HepG2 (cell line): Measurements from ENCODE around the gene MATR3. TPM values are rescaled to one million over a fixed set of nuclear protein-coding genes. Genes with fewer than 3 reads are reported as not detected.

Experiments
- CENPBD1 ChIP-seq: sonication (generic); formaldehyde crosslinking; IDR thresholded peaks from 2 replicates; pipeline ENCODE4 v1.8.0; 2022; ENCODE audit warnings: missing genetic modification reagents, low read depth, mild to moderate bottlenecking, borderline replicate concordance
- CENPT ChIP-seq: sonication (generic); formaldehyde crosslinking; IDR thresholded peaks from 2 replicates; pipeline ENCODE4 v1.8.0; 2022; ENCODE audit warnings: low read depth, mild to moderate bottlenecking, moderate library complexity, missing genetic modification reagents
- DMTF1 ChIP-seq: sonication (generic); formaldehyde crosslinking; IDR thresholded peaks from 2 replicates; pipeline ENCODE4 v1.4.0; 2020; ENCODE audit warnings: mild to moderate bottlenecking, missing genetic modification reagents
- FOXP4 ChIP-seq: sonication (generic); formaldehyde crosslinking; IDR thresholded peaks from 2 replicates; pipeline ENCODE4 v1.4.0; 2020; ENCODE audit warnings: missing genetic modification reagents
- GMEB2 ChIP-seq: IDR thresholded peaks from 2 replicates; pipeline ENCODE4 v1.6.1; 2016; ENCODE audit warnings: missing biosample characterization, missing genetic modification reagents, low read depth
- MED13 ChIP-seq: sonication (generic); formaldehyde crosslinking; IDR thresholded peaks from 2 replicates; pipeline ENCODE4 v1.5.0; 2020; ENCODE audit warnings: missing genetic modification reagents
- MTF1 ChIP-seq: sonication (generic); formaldehyde crosslinking; IDR thresholded peaks from 2 replicates; pipeline ENCODE4 v1.5.0; 2020; ENCODE audit warnings: missing genetic modification reagents
- PBX3 ChIP-seq: sonication (generic); formaldehyde crosslinking; IDR thresholded peaks from 2 replicates; pipeline ENCODE4 v1.8.1; 2023; ENCODE audit warnings: missing genetic modification reagents, inconsistent platforms, borderline replicate concordance
- PHF8 ChIP-seq: sonication (generic); formaldehyde crosslinking; IDR thresholded peaks from 2 replicates; pipeline ENCODE4 v1.5.0; 2020; ENCODE audit warnings: missing genetic modification reagents
- RFX3 ChIP-seq: IDR thresholded peaks from 2 replicates; pipeline ENCODE4 v1.6.1; 2016; ENCODE audit warnings: missing biosample characterization, missing genetic modification reagents
- RNF2 ChIP-seq: fragments of 450-650 bp; conservative IDR thresholded peaks from 2 replicates; pipeline ENCODE4 v1.6.1; 2016; ENCODE audit warnings: low read depth
- SP1 ChIP-seq, 2 experiments: fragments of 450-650 bp in 1 of 2; sonication (generic) in 1 of 2; formaldehyde crosslinking in 1 of 2; IDR thresholded peaks; 2 replicates each; pipeline versions ENCODE4 v1.4.0 to v1.6.1; 2016 to 2020; ENCODE audit warnings: missing genetic modification reagents in 1 of 2
- TCF7 ChIP-seq: sonication (generic); IDR thresholded peaks from 2 replicates; pipeline ENCODE4 v1.6.1; 2016; ENCODE audit warnings: antibody characterized with exemption, low read depth
- YY1 ChIP-seq: IDR thresholded peaks from 2 replicates; pipeline ENCODE4 v1.6.1; 2011; ENCODE audit warnings: low read length, low read depth, moderate library complexity, mild to moderate bottlenecking; ENCODE audit not compliant: insufficient read depth, insufficient replicate concordance
- ZBTB14 ChIP-seq: sonication (generic); formaldehyde crosslinking; IDR thresholded peaks from 2 replicates; pipeline ENCODE4 v1.4.0; 2020; ENCODE audit warnings: missing genetic modification reagents
- ZNF256 ChIP-seq: sonication (generic); formaldehyde crosslinking; conservative IDR thresholded peaks from 2 replicates; pipeline ENCODE4 v1.4.0; 2020; ENCODE audit warnings: missing genetic modification reagents
- ZNF496 ChIP-seq: sonication (generic); formaldehyde crosslinking; IDR thresholded peaks from 2 replicates; pipeline ENCODE4 v1.8.1; 2023; ENCODE audit warnings: mild to moderate bottlenecking, moderate library complexity, missing genetic modification reagents; ENCODE audit not compliant: insufficient replicate concordance
- ZNF546 ChIP-seq: sonication (generic); formaldehyde crosslinking; conservative IDR thresholded peaks from 2 replicates; pipeline ENCODE4 v1.8.1; 2023; ENCODE audit warnings: mild to moderate bottlenecking, missing genetic modification reagents
- ZNF557 ChIP-seq: sonication (generic); formaldehyde crosslinking; IDR thresholded peaks from 2 replicates; pipeline ENCODE4 v1.4.0; 2020; ENCODE audit warnings: missing genetic modification reagents
- ZNF558 ChIP-seq: sonication (generic); formaldehyde crosslinking; IDR thresholded peaks from 2 replicates; pipeline ENCODE4 v1.9.0; 2022; ENCODE audit warnings: mild to moderate bottlenecking, missing genetic modification reagents, borderline replicate concordance
- polyA plus RNA-seq, 8 experiments: library from polyadenylated mRNA; depleted of rRNA in 3 of 8; stranded (reverse) in 7 of 8; unstranded in 1 of 8; fragments of >200 nt; fragmentation: Illumina TruSeq in 4 of 8; extraction: Trizol in 4 of 8; gene quantifications; 2 replicates each; pipeline versions ENCODE4 v1.2.1 to v1.2.3, GENCODE V29; 2011 to 2016; ENCODE audit warnings: low read depth in 4 of 8, missing spikeins in 1 of 8, mixed read lengths in 1 of 8; ENCODE audit not compliant: insufficient read depth in 1 of 8
- total RNA-seq, 5 experiments: library from RNA; depleted of rRNA; stranded (reverse); fragments of >200 nt; fragmentation: Illumina TruSeq; extraction: Trizol; gene quantifications; 2 replicates each; pipeline ENCODE4 v1.2.3, GENCODE V29; 2016; ENCODE audit warnings: low read depth in 1 of 5

MATR3 gene
- total and polyA plus RNA-seq, 2 of the 13 experiments (the other 11 are each of a cell fraction or from before 2014, with no cell fraction given) = 94.2 to 341 TPM

GRCh38 chr5:139294374-139295165 is 1.0 kb downstream of the MATR3 start (continued):
- TF ChIP-seq YY1 = peak; percentile 83
- no peak for TF ChIP-seq GMEB2 (CRISPR knock-in tag)
- peak; percentile 81 for TF ChIP-seq ZBTB14 (CRISPR knock-in tag)
- no peak for TF ChIP-seq DMTF1
- TF ChIP-seq PBX3 (CRISPR knock-in tag) = no peak
- no peak for TF ChIP-seq RNF2
- TF ChIP-seq MTF1 (CRISPR knock-in tag) = no peak
- no peak for TF ChIP-seq ZNF496 (CRISPR knock-in tag)
- TF ChIP-seq FOXP4 (CRISPR knock-in tag) = no peak
- TF ChIP-seq TCF7 = peak; percentile 6; the same call in 1 of the 2 replicates
- TF ChIP-seq MED13 (CRISPR knock-in tag) = no peak
- TF ChIP-seq RFX3 = no peak
- no peak for TF ChIP-seq SP1 (IDR thresholded peaks at IDR 0.05)
- TF ChIP-seq SP1 (CRISPR knock-in tag; IDR thresholded peaks at IDR 0.05) = no peak
- no peak for TF ChIP-seq CENPBD1 (CRISPR knock-in tag)
- TF ChIP-seq CENPT (CRISPR knock-in tag) = no peak
- TF ChIP-seq ZNF557 (CRISPR knock-in tag) = no peak
- TF ChIP-seq PHF8 (CRISPR knock-in tag) = 0 out of 2 replicates have a peak, but pooled peaks have one; percentile 11
- no peak for TF ChIP-seq ZNF256 (CRISPR knock-in tag)
- TF ChIP-seq ZNF558 = peak; percentile 56; the same call in 1 of the 2 replicates
- no peak for TF ChIP-seq ZNF546 (CRISPR knock-in tag)
